CD14-positive monocyte (primary cell): ENCODE results near the gene STIM1. TPM values are rescaled to one million over a fixed set of nuclear protein-coding genes. Genes with fewer than 3 reads are reported as not detected.

Experiments
- DNase-seq, 3 donors: peaks; one replicate each; pipeline ENCODE4 v3.0.0-alpha.2; 2011 to 2022
- H2AFZ ChIP-seq: 2 replicates; pipeline ENCODE4 v1.6.0; 2012; ENCODE audit warnings: mild to moderate bottlenecking, low read depth, low read length, inconsistent platforms; ENCODE audit not compliant: insufficient read depth, poor library complexity, severe bottlenecking
- H3K27ac ChIP-seq, 2 donors: 1 replicate in 1 of 2; 2 replicates in 1 of 2; pipeline ENCODE4 v1.5.1; 2012 to 2013; ENCODE audit warnings: low read length in 2 of 2, control low read depth in 1 of 2, inconsistent platforms in 1 of 2, low read depth in 1 of 2, mild to moderate bottlenecking in 1 of 2
- H3K27me3 ChIP-seq, 2 donors: one replicate each; pipeline versions ENCODE4 v1.6.0 to v1.6.1; 2011 to 2013; ENCODE audit warnings: low read length in 2 of 2; ENCODE audit not compliant: control insufficient read depth in 2 of 2, insufficient read depth in 2 of 2
- H3K36me3 ChIP-seq, 2 donors: replicated peaks in 1 of 2; 1 replicate in 1 of 2; 2 replicates in 1 of 2; pipeline versions ENCODE4 v1.5.1 to v1.6.1; 2012 to 2013; ENCODE audit warnings: low read length in 2 of 2, control low read depth in 1 of 2, inconsistent platforms in 1 of 2, mild to moderate bottlenecking in 1 of 2; ENCODE audit not compliant: insufficient read depth in 2 of 2, control insufficient read depth in 1 of 2
- H3K4me1 ChIP-seq, 2 donors: 1 replicate in 1 of 2; 2 replicates in 1 of 2; pipeline versions ENCODE4 v1.5.1 to v1.6.1; 2012 to 2013; ENCODE audit warnings: low read length in 2 of 2, control low read depth in 1 of 2, inconsistent platforms in 1 of 2, mild to moderate bottlenecking in 1 of 2, moderate library complexity in 1 of 2; ENCODE audit not compliant: insufficient read depth in 2 of 2, control insufficient read depth in 1 of 2
- H3K4me2 ChIP-seq: replicated peaks from 2 replicates; pipeline ENCODE3; 2012; ENCODE audit warnings: low read length, moderate library complexity, mild to moderate bottlenecking; ENCODE audit not compliant: poor library complexity, severe bottlenecking; ENCODE audit errors: extremely low read depth
- H3K4me3 ChIP-seq, 3 experiments: fragments of 200-600 bp in 1 of 3; sonication (generic) in 1 of 3; replicated peaks in 1 of 3; 1 replicate in 2 of 3; 2 replicates in 1 of 3; pipeline ENCODE4 v1.5.1; 2011 to 2013; ENCODE audit warnings: low read length in 3 of 3, mild to moderate bottlenecking in 3 of 3, control low read depth in 2 of 3, low read depth in 2 of 3, inconsistent platforms in 1 of 3, moderate library complexity in 1 of 3
- H3K79me2 ChIP-seq: 2 replicates; pipeline ENCODE4 v1.6.0; 2012; ENCODE audit warnings: mild to moderate bottlenecking, control low read depth, inconsistent platforms, low read length, moderate library complexity; ENCODE audit not compliant: insufficient read depth
- H3K9ac ChIP-seq: 2 replicates; pipeline ENCODE4 v1.6.0; 2017; ENCODE audit warnings: low read length, mild to moderate bottlenecking; ENCODE audit not compliant: insufficient read depth, poor library complexity, severe bottlenecking
- H3K9me3 ChIP-seq, 2 donors: replicated peaks in 1 of 2; 1 replicate in 1 of 2; 2 replicates in 1 of 2; pipeline versions ENCODE4 v1.5.1 to v1.6.1; 2012 to 2013; ENCODE audit warnings: low read length in 2 of 2, control low read depth in 1 of 2; ENCODE audit not compliant: control insufficient read depth in 1 of 2, insufficient read depth in 1 of 2
- H4K20me1 ChIP-seq: 2 replicates; pipeline ENCODE4 v1.6.0; 2012; ENCODE audit warnings: mild to moderate bottlenecking, low read length, control low read depth, moderate library complexity; ENCODE audit not compliant: insufficient read depth
- H3K27ac Mint-ChIP-seq, 7 donors: one replicate each; pipeline ENCODE4 v1.8.0; 2020; ENCODE audit warnings: mild to moderate bottlenecking in 7 of 7, mixed read lengths in 7 of 7, moderate library complexity in 6 of 7, inconsistent platforms in 2 of 7
- H3K27me3 Mint-ChIP-seq, 3 donors: one replicate each; pipeline ENCODE4 v1.8.0; 2021 to 2022; ENCODE audit warnings: low read depth in 3 of 3, mild to moderate bottlenecking in 3 of 3, mixed read lengths in 3 of 3, moderate library complexity in 3 of 3, inconsistent platforms in 1 of 3
- H3K36me3 Mint-ChIP-seq, 2 donors: one replicate each; pipeline ENCODE4 v1.8.0; 2020; ENCODE audit warnings: mixed read lengths in 2 of 2, inconsistent platforms in 1 of 2, mild to moderate bottlenecking in 1 of 2
- H3K4me1 Mint-ChIP-seq: one replicate; pipeline ENCODE4 v1.8.0; 2020; ENCODE audit warnings: mild to moderate bottlenecking, mixed read lengths
- H3K4me3 Mint-ChIP-seq, 2 donors: one replicate each; pipeline ENCODE4 v1.8.0; 2020; ENCODE audit warnings: mild to moderate bottlenecking in 2 of 2, mixed read lengths in 2 of 2, moderate library complexity in 1 of 2
- H3K9me3 Mint-ChIP-seq, 7 donors: one replicate each; pipeline ENCODE4 v1.8.0; 2020 to 2022; ENCODE audit warnings: mixed read lengths in 7 of 7, mild to moderate bottlenecking in 6 of 7, moderate library complexity in 6 of 7, inconsistent platforms in 2 of 7
- WGBS: methylation state at CpG from one replicate; pipeline ENCODE4 v1.1.5; 2013; ENCODE audit warnings: missing lambda C conversion rate; ENCODE audit not compliant: insufficient coverage; 5-methylcytosine and 5-hydroxymethylcytosine counted together
- intact Hi-C, 2 donors: fragments of 100-400 bp; cut with micrococcal nuclease; formaldehyde crosslinking; loops; one replicate each; pipeline versions ENCODE4 v1.15.0 to v1.15.1; 2023
- polyA plus RNA-seq, 3 donors: library from polyadenylated mRNA; depleted of rRNA in 1 of 3; unstranded in 2 of 3; stranded (reverse) in 1 of 3; fragments of 300-500 nt in 2 of 3; fragments of >200 nt in 1 of 3; fragmentation: Illumina TruSeq in 2 of 3; gene quantifications; 1 replicate in 2 of 3; 2 replicates in 1 of 3; pipeline ENCODE4 v1.2.3, GENCODE V29; 2012 to 2021
- TF ChIP-seq, protein P1 (sequence below): fragments of 200-600 bp; IDR thresholded peaks from one replicate; pipeline ENCODE4 v1.8.0; 2022; ENCODE audit warnings: antibody characterized with exemption, mild to moderate bottlenecking

STIM1 gene
- polyA plus RNA-seq, 3 donors = 14.0 to 68.6 (median 21.0) TPM

DNA sequence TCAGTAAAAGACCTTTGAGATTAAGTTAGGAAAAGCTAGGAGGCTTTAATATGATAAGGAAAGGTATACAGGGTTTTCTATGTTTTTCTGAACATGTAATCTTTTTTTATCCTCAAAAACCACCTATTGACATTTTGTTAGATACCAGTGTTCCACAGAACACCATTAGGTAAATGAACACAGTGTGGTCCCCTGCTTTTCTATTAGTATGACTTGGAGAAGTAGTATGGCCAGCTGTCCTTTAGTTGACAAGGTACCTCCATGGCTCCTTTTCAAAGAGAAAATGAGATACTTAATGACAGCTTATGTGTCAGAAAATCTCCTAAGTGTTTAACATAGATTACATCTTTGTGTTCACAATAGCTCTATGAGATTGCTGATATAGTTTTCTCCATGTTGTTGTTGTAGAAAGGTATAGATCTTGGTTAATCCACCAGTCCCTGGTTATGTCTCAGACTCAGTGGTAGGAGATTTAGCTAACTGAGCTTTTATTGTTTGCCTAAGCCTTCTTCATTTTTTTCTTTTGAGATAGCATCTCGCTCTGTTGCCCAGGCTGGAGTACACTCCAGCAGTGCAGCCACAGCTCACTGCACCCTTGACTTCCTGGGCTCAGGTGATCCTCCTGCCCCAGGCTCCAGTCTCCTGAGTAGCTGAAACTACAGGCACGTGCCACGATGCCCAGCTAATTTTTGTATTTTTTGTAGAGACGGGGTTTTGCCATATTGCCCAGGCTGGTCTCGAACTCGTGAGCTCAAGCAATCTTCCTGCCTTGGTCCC lies 46.0 kb downstream of the STIM1 start:
- Histone ChIP-seq H3K4me2 (no peak overlapping the region), H3K9me3 (no peaks in the 10 kb centered on the region), H3K9ac (no peak overlapping the region), H3K36me3 (no peaks in the 10 kb centered on the region), H4K20me1 (peaks cover 27% of the 10 kb centered on the region), H3K4me3 (no peak overlapping the region), H2AFZ (no peak overlapping the region), H3K27me3 (no peaks in the 10 kb centered on the region), H3K27ac (peak overlapping the region; percentile 63 to 79), H3K79me2 (peaks cover 72% of the 10 kb centered on the region), H3K4me1 (peaks cover 73 to 76% of the 10 kb centered on the region in 2 donors)
- intact Hi-C loops = loop anchor here in 1 of 2 donors (5.0 kb wide), 1 partner anchor 44 kb away; the partner anchor contains the start of gene STIM1
- no peaks in the 10 kb centered on the region for H3K27me3 Mint-ChIP-seq
- H3K4me1 Mint-ChIP-seq = peaks cover 69% of the 10 kb centered on the region
- no peaks in the 10 kb centered on the region for H3K36me3 Mint-ChIP-seq
- WGBS = 94% methylated on average over 6 of the region's 6 CpGs
- DNase-seq = no peak
- TF ChIP-seq, protein P1, sequence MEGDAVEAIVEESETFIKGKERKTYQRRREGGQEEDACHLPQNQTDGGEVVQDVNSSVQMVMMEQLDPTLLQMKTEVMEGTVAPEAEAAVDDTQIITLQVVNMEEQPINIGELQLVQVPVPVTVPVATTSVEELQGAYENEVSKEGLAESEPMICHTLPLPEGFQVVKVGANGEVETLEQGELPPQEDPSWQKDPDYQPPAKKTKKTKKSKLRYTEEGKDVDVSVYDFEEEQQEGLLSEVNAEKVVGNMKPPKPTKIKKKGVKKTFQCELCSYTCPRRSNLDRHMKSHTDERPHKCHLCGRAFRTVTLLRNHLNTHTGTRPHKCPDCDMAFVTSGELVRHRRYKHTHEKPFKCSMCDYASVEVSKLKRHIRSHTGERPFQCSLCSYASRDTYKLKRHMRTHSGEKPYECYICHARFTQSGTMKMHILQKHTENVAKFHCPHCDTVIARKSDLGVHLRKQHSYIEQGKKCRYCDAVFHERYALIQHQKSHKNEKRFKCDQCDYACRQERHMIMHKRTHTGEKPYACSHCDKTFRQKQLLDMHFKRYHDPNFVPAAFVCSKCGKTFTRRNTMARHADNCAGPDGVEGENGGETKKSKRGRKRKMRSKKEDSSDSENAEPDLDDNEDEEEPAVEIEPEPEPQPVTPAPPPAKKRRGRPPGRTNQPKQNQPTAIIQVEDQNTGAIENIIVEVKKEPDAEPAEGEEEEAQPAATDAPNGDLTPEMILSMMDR = no peak
- no peak overlapping the region for H3K4me3 Mint-ChIP-seq
- peaks cover 0 to 2% (median 0%) of the 10 kb centered on the region in 7 donors for H3K9me3 Mint-ChIP-seq
- H3K27ac Mint-ChIP-seq = peak overlapping the region in 4 of 7 donors; percentile 84 to 95 (median 90)

DNA sequence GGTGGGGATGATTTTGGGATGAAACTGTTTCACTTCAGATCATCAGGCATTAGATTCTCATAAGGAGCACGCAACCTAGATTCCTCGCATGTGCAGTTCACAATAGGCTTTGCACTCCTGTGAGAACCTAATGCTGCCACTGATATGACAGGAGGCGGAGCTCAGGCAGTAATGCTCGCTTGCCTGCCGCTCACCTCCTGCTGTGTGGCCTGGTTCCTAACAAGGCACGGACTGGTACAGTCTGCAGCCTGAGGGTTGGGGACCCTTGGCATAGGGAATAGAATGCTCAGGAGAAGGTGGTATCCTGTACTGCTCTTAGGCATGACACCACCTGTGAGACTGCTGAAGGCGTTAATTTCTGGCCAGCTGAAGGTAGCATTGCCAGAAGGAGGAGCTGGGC lies 47.0 kb downstream of the STIM1 start:
- no peak overlapping the region for H3K9ac ChIP-seq

More for the DNA sequence above, 47.0 kb downstream of the STIM1 start:
- no peaks in the 10 kb centered on the region for H3K9me3 ChIP-seq
- intact Hi-C loops = loop anchor here in 1 of 2 donors (5.0 kb wide), 1 partner anchor 45 kb away; the partner anchor contains the start of gene STIM1
- H3K27me3 Mint-ChIP-seq = no peaks in the 10 kb centered on the region
- H3K4me3 ChIP-seq = no peak overlapping the region
- H3K4me1 ChIP-seq = peaks cover 65 to 68% of the 10 kb centered on the region in 2 donors
- no peaks in the 10 kb centered on the region for H3K36me3 Mint-ChIP-seq
- H4K20me1 ChIP-seq = peaks cover 27% of the 10 kb centered on the region
- no peaks in the 10 kb centered on the region for H3K36me3 ChIP-seq
- H3K27me3 ChIP-seq = no peaks in the 10 kb centered on the region
- DNase-seq = no peak
- peaks cover 0 to 2% (median 0%) of the 10 kb centered on the region in 7 donors for H3K9me3 Mint-ChIP-seq
- H2AFZ ChIP-seq = no peak overlapping the region
- H3K4me1 Mint-ChIP-seq = peaks cover 65% of the 10 kb centered on the region
- peak overlapping the region; percentile 52 to 79 for H3K27ac ChIP-seq
- peaks cover 73% of the 10 kb centered on the region for H3K79me2 ChIP-seq
- no peak overlapping the region for H3K4me2 ChIP-seq
- no peak overlapping the region for H3K4me3 Mint-ChIP-seq
- WGBS = 86% methylated on average over 7 of the region's 7 CpGs
- H3K27ac Mint-ChIP-seq = peak overlapping the region; percentile 88 to 97 (median 93)
- TF ChIP-seq, protein P1 = no peak
